ENCODE measurements around the gene C6orf47. TPM values are rescaled to one million over a fixed set of nuclear protein-coding genes. Genes with fewer than 3 reads are reported as not detected.
A peak's percentile ranks its signal among the peaks of the same experiment; 100 is the strongest.

The C6orf47 gene
- total and polyA plus RNA-seq, 2 of the 13 experiments (the other 11 are each of a cell fraction or from before 2014, with no cell fraction given): 1.7 to 18.1 TPM

DNA sequence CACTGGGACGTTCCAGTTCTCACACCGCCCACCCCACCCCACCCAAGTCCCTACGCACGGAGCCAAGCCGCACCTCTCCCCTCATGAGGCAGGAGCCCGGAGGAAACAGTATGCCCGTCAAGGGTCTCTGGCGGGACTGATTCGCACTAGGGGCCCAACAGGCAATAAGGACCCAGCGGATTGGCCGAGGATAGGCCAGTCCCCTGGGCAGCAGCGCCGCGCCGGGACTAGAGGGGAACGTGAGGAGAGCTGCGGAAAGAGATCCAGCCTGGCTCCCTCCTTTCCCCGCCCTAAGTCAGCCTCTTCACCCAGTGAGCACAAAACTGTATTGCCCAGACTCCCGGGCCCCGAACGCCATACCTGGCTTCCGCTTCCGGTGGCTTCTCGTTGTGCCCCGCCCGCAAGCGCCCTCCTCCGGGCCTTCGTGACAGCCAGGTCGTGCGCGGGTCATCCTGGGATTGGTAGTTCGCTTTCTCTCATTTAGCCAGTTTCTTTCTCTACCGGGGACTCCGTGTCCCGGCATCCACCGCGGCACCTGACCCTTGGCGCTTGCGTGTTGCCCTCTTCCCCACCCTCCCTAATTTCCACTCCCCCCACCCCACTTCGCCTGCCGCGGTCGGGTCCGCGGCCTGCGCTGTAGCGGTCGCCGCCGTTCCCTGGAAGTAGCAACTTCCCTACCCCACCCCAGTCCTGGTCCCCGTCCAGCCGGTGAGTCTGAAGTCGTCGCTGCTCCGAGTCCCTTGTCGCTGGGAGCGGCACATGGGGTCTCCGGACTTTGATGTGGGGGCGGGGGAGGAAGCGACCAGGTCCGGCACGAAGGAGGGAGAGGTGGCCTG lies 5.1 kb upstream of the C6orf47 start, which contains the start of gene CSNK2B (continued):
- TF ChIP-seq, protein P1, sequence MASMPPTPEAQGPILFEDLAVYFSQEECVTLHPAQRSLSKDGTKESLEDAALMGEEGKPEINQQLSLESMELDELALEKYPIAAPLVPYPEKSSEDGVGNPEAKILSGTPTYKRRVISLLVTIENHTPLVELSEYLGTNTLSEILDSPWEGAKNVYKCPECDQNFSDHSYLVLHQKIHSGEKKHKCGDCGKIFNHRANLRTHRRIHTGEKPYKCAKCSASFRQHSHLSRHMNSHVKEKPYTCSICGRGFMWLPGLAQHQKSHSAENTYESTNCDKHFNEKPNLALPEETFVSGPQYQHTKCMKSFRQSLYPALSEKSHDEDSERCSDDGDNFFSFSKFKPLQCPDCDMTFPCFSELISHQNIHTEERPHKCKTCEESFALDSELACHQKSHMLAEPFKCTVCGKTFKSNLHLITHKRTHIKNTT (CRISPR knock-in tag; IDR thresholded peaks at IDR 0.05): peak; percentile 80; the same call in 1 of the 2 replicates
- no peak; the same call in none of the 2 replicates for TF ChIP-seq ZNF550 (CRISPR knock-in tag; IDR thresholded peaks at IDR 0.05; ENCODE audit: borderline replicate concordance)
- no peak for TF ChIP-seq TOE1 (CRISPR knock-in tag; IDR thresholded peaks at IDR 0.05)
- TF ChIP-seq, protein P2, sequence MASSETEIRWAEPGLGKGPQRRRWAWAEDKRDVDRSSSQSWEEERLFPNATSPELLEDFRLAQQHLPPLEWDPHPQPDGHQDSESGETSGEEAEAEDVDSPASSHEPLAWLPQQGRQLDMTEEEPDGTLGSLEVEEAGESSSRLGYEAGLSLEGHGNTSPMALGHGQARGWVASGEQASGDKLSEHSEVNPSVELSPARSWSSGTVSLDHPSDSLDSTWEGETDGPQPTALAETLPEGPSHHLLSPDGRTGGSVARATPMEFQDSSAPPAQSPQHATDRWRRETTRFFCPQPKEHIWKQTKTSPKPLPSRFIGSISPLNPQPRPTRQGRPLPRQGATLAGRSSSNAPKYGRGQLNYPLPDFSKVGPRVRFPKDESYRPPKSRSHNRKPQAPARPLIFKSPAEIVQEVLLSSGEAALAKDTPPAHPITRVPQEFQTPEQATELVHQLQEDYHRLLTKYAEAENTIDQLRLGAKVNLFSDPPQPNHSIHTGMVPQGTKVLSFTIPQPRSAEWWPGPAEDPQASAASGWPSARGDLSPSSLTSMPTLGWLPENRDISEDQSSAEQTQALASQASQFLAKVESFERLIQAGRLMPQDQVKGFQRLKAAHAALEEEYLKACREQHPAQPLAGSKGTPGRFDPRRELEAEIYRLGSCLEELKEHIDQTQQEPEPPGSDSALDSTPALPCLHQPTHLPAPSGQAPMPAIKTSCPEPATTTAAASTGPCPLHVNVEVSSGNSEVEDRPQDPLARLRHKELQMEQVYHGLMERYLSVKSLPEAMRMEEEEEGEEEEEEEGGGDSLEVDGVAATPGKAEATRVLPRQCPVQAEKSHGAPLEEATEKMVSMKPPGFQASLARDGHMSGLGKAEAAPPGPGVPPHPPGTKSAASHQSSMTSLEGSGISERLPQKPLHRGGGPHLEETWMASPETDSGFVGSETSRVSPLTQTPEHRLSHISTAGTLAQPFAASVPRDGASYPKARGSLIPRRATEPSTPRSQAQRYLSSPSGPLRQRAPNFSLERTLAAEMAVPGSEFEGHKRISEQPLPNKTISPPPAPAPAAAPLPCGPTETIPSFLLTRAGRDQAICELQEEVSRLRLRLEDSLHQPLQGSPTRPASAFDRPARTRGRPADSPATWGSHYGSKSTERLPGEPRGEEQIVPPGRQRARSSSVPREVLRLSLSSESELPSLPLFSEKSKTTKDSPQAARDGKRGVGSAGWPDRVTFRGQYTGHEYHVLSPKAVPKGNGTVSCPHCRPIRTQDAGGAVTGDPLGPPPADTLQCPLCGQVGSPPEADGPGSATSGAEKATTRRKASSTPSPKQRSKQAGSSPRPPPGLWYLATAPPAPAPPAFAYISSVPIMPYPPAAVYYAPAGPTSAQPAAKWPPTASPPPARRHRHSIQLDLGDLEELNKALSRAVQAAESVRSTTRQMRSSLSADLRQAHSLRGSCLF (CRISPR knock-in tag; IDR thresholded peaks at IDR 0.05; ENCODE audit: borderline replicate concordance): no peak
- TF ChIP-seq, protein P3, sequence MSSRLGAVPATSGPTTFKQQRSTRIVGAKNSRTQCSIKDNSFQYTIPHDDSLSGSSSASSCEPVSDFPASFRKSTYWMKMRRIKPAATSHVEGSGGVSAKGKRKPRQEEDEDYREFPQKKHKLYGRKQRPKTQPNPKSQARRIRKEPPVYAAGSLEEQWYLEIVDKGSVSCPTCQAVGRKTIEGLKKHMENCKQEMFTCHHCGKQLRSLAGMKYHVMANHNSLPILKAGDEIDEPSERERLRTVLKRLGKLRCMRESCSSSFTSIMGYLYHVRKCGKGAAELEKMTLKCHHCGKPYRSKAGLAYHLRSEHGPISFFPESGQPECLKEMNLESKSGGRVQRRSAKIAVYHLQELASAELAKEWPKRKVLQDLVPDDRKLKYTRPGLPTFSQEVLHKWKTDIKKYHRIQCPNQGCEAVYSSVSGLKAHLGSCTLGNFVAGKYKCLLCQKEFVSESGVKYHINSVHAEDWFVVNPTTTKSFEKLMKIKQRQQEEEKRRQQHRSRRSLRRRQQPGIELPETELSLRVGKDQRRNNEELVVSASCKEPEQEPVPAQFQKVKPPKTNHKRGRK (CRISPR knock-in tag; IDR thresholded peaks at IDR 0.05): no peak
- no peak for TF ChIP-seq ZNF878 (CRISPR knock-in tag; IDR thresholded peaks at IDR 0.05)
- no peak for TF ChIP-seq ZNF260 (CRISPR knock-in tag; IDR thresholded peaks at IDR 0.05; ENCODE audit: borderline replicate concordance, low read depth)
- TF ChIP-seq ZNF577 (CRISPR knock-in tag; IDR thresholded peaks at IDR 0.05; ENCODE audit: borderline replicate concordance, low read depth): no peak
- TF ChIP-seq, protein P4, sequence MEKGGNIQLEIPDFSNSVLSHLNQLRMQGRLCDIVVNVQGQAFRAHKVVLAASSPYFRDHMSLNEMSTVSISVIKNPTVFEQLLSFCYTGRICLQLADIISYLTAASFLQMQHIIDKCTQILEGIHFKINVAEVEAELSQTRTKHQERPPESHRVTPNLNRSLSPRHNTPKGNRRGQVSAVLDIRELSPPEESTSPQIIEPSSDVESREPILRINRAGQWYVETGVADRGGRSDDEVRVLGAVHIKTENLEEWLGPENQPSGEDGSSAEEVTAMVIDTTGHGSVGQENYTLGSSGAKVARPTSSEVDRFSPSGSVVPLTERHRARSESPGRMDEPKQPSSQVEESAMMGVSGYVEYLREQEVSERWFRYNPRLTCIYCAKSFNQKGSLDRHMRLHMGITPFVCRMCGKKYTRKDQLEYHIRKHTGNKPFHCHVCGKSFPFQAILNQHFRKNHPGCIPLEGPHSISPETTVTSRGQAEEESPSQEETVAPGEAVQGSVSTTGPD (CRISPR knock-in tag; IDR thresholded peaks at IDR 0.05): 0 out of 2 replicates have a peak, but pooled peaks have one; percentile 49
- no peak for TF ChIP-seq ZNF264 (CRISPR knock-in tag; IDR thresholded peaks at IDR 0.05)
- no peak for TF ChIP-seq ARNT (IDR thresholded peaks at IDR 0.05)
- TF ChIP-seq NBN (conservative IDR thresholded peaks at IDR 0.05): no peak
- no peak for TF ChIP-seq NCOA1 (CRISPR knock-in tag; IDR thresholded peaks at IDR 0.05)
- peak; percentile 65; the same call in 1 of the 2 replicates for TF ChIP-seq ZNF766 (CRISPR knock-in tag; IDR thresholded peaks at IDR 0.05; ENCODE audit: borderline replicate concordance)
- TF ChIP-seq ZBTB42 (CRISPR knock-in tag; IDR thresholded peaks at IDR 0.05): no peak
- TF ChIP-seq, protein P5, sequence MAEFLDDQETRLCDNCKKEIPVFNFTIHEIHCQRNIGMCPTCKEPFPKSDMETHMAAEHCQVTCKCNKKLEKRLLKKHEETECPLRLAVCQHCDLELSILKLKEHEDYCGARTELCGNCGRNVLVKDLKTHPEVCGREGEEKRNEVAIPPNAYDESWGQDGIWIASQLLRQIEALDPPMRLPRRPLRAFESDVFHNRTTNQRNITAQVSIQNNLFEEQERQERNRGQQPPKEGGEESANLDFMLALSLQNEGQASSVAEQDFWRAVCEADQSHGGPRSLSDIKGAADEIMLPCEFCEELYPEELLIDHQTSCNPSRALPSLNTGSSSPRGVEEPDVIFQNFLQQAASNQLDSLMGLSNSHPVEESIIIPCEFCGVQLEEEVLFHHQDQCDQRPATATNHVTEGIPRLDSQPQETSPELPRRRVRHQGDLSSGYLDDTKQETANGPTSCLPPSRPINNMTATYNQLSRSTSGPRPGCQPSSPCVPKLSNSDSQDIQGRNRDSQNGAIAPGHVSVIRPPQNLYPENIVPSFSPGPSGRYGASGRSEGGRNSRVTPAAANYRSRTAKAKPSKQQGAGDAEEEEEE (CRISPR knock-in tag; IDR thresholded peaks at IDR 0.05; ENCODE audit: borderline replicate concordance): no peak
- TF ChIP-seq ZSCAN31 (CRISPR knock-in tag; IDR thresholded peaks at IDR 0.05; ENCODE audit: low read depth): peak; percentile 44; the same call in 1 of the 2 replicates

Data from HepG2 (cell line).